GM18870 (cell line): Measurements from ENCODE around the gene MCOLN2.
"Not testable (repeated sequence)": the region's sequence is repeated elsewhere in the genome, so short reads cannot be mapped to it uniquely, and the experiment has no call there.

Source experiments
- ATAC-seq: cut with Tn5 transposase; IDR thresholded peaks from one replicate; pipeline ENCODE4 v1.9.1; 2021; ENCODE audit warnings: moderate library complexity; ENCODE audit not compliant: unreplicated experiment

MCOLN2 gene

DNA sequence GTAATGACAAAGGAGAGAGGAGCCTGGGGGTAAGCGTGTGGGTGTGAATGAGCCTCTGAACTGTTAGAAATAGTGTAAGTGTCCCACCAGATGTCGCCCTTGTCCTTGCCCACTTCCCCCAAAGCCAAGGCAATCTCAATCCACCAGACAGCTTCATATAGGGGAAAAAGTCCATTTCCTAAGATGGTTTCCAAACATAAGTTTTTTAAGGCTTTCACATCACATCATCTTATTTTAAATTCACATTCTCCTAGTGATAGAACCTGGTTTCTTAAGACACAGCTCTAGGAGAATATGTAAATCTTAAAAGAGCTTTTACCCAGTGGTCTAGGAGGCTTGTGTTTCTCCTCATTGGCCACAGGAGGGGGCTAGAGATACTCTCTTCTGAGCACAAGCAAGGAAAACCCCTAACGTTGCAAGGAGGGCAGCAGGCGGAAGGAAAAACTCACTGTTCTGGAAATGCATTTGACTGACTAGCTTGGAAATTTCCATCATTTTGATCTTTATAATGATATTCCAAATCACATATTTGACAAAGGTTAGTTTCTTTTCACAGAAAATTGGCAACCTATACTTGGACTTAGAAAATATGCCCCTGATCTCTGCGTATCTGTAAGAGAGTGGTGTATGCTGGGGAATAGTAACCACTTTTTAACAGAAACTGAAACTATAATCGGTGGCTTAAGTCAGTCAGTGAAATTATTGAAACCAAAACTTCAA, 52.0 kb downstream of the MCOLN2 start:
- peak; percentile 85 for ATAC-seq

DNA sequence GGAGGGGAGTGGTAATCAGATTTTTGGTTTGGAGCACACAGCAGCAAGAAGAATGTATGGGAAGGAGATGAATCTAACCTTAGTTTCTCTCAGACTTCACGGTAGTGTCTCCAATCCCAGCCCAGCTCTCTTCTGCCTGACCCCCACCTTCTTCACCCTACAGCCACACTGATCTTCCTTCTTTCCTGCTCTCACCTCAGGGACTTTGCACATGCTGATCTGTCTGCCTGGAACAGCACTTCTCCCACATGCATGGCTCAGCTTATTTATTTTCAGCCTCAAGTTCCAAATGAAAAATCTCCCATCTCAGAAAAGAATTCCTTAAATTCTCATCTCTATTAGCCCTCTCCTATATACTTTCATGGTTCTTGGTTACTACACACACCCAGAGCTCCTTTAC, 55.1 kb downstream of the MCOLN2 start:
- ATAC-seq, result no peak

DNA sequence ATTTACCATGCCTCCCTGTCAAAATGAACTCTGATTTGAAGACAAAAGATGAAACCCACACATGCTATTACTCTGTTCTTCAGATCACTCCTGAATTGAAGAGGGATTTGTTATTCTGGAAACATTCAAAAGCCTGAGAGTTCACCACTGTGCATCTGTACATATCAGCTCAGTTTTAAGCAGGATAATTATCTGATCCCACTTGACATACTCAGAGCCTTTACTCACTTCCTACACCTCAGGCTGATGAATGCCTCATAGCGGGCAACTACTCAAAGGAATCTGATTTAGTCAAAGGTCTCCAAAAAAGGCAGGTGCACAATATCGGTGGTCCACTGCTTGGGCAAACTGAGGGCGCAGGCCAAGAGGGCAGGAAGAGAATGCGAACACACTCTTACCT, 56.4 kb downstream of the MCOLN2 start:
- no peak for ATAC-seq

DNA sequence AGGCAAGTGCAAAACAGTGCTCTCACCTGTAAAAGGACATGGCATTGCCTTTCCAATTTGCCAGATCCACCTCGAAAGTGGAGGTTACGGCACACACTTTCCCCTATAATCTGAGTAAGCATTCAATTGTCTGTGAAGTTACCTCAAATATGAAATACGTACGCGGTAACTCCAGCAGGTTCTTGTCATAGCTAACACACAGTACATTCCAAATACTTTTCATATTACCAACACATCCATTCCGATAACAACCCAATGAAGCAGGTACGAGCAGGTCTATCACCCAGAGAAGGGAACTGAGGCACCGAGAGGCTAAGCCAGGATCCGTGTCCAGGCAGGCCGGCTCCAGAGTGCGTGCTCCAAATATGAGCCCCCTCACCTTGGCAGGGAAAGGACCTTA, 57.2 kb downstream of the MCOLN2 start:
- no peak for ATAC-seq

DNA sequence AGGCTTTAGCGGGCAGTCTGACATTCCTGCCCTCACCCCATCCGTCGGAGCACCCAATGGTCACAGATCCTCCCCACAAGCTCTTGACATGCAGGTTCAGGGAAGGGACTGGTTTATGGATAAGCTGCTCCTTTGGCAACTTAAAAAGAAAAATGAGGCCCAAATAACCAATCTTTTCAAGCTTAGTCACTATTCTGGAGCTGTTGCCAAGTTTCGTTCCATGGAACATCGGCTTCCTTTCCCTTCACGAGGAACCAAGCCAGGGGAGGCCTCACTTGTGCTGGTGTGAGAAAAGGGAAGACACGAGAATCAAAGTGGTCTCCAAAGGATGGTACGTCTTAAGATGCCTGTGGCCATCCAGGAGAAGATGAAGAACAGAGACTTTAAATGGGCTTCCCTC, 57.8 kb downstream of the MCOLN2 start:
- no peak for ATAC-seq

DNA sequence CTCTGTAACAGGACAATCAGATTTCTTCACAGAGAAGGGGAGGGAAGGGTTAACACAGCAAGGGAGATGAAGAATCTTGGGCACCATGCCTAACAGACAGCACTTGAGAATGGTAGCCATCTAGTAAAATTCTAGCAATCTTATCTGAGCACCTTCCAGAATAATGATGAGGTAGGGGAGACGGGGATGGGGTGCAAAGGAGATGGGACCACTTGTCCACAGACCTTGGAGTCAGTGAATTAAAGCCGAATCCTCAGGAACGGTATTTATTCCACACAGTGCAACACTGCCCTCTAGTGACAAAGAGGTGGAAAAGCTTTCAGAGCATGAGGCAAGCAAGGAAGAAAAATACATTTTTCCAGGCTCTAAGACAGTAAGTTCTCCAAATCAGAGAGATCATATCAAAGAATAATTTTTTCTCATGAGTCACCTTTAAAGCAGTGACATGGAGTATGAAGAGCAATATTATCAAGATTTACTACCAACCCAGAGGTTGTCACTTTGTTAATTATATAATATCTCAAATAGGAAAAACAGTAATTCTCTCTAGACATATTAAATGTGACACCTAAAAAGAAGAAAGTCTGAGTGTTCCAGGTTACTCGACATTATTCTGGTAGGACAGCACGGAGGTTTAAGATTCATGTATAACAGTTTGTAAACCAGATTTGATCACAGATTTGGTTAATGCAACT, 60.6 kb downstream of the MCOLN2 start:
- no peak for ATAC-seq

DNA sequence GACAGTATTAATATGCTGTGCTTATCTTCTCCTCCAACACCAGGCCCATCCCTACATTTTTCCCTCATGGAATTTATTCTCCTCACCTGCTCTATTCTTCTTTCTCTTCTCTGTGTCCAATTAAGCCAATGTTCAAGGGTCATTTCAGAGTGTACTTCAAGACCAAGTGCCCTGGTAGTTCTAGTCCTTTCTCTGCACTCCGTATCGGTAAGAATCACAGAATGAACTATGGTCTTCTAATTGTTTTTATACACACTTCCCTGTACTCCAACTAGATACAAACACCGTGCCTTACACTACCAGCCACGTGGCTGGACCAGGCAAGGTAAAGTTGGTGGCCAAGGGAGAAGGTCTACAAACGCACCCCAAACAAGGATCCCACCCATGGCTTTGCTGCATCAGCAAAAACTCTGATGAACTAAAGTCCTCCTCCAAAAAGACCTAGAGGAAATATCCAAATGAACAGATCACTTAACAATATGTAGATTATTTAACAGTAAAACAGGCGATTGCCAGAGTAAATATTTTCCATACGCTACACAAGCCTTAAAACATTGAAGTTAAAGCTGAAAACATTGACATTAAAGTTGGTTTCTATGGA, 63.8 kb downstream of the MCOLN2 start:
- no peak for ATAC-seq

DNA sequence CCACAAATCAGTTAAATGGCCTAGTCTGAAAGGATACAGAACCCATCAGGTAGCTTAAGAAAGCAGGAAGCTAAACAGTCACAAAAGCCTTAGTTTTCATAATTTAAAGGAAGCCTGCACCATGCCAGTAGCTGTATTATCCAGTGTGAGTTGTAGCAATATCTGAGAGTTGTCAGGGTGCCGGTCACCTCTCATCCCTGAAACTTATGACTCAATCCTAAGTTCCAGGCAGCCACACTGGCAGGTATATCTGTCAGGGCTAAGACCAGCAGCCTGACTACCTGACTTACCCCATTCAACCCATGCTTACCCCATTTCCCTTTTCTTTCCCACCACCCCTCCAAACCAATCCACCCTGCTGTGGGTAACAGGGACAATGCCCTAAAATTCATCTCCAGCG, 66.1 kb downstream of the MCOLN2 start:
- ATAC-seq, result no peak

DNA sequence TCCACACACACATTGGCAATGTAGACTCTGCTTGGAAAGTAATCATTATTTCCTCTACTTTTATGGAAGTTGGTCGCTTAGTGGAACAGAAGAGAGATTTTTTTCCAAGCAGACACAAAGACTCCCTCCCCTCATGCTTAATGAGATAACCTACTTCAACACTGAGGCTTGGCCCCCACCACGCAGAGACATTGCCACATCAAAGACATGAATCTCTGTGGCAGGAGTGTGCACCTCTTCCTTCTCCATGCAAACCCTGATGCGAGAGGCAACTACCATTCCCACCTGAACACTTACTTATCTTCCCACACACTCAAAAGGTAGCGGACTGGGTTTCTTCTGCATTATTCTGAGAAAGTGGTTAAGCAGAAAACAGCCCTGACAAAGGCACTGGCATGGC, 66.6 kb downstream of the MCOLN2 start:
- ATAC-seq, result no peak

DNA sequence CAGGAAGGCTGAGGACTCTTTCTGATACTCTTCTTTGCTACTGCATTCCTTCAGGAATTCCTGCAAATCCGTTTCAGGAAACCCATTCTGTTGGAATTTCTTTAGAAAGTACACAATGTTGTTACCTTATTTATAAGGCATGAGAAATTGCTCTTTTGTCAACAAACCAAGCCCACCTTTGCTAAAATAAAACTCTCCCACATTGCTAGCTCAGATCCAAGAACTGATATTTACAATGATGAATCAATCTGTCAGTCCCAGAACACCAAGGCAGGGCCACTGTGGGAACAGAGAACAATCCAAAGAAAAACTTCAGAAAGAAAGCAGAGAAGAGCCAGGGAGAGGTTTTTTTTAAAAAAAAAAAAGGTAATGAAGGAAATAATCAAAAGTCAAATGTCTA, 67.3 kb downstream of the MCOLN2 start:
- ATAC-seq, result no peak

DNA sequence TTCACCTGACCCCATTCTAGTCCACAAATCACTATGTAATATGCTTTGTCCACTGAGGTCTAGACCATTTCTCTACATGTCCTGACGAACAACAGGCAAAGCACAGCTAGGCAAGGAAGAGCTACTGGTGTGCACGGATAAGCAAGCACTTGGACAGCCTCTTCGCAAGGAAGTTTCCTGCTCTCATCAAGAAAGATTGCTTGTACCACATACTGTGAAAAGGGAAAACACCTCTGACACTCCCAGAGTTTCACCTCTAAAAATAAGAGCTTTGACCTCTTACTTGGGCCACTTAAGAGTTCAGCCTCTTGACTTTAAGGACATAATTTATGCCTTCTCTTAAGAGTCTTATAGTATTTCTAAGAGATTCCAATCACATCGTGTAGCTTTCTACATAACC, 67.9 kb downstream of the MCOLN2 start:
- ATAC-seq, result no peak

DNA sequence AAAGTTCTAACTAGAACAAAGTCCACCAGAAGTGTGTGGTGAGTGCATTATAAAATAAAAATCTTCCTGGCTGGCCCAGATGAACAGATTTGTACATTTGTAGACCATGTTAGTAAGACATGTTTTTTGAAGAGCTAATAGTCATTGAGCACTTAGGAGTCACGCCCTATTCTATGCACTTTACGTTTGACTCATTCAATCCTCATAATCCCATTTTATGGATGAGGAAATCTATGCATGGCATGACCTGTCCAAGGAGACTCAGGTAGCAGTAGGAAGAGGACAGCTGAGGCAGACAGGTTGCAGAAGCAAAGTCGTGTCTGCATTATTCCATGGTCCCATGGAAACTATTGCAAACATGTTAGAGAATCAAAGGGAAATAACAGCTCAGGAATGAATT, 73.6 kb downstream of the MCOLN2 start:
- no peak for ATAC-seq

DNA sequence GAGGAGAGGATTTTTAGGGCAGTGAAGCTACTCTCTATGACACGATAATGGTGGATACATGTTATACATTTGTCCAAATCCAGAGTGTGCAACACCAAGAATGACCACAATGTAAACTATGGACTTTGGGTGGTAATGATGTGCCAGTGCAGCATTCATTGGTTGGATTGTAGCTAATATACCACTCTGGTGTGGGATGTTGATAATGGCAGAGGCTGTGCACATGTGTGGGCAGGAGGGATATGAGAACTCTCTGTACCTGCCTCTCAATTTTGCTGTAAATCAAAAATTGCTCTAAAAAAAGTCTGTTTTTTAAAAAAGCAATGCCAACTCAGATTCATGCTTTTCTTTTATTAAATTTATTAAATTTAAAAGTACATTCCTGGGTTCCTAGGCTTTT, 76.8 kb downstream of the MCOLN2 start:
- no peak for ATAC-seq

DNA sequence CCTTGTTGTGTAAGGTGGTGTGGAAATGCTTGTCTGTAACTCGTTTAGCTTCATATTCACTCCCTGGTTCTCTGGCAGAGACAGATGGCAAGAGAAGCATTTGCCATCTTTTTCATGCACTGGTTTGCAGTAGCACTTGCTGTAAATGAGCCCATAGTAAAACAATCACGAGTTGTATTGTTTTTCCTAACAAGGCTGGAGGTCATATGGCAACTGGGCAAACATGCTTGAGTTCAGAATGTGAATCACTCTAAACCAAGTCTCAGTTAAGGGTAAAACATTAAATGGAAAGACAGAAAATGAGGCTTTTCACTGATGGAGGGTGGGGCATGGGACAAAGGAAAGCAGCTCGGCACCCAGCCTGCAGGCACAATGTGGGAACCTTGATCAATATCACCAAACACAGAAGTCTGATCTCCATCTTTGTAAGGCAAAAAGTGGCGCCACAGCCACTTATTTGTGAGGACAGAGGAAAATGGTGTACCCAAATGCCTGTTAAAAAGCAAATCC, 77.4 kb downstream of the MCOLN2 start:
- no peak for ATAC-seq

DNA sequence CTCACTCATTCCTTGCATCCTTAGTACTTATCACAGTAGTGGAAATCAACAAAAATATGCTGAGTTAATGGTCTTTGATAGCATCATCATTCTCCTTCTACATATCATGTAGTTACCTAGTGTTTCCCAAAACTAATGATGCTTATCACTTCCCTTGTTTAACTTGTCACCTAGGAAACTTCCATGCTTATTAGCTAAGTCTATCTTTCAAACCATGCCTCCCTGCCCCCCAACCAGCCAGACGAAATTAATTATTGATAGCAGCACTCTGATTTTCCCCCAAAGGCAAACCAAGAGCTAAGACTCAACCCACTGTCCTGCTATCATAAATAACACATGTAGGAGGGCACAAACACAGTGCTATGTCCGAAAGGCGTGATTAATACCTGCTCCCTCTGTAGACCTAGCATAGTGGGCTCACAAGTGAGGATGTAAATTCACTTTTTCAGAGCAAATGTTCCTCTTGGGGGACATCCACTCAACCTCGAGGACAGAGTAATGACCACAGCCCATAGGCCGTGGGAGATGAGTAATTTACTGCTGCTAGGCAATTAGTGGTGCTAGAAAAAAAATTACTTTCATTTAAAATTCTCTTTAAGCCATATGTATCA, 78.1 kb downstream of the MCOLN2 start:
- no peak for ATAC-seq

DNA sequence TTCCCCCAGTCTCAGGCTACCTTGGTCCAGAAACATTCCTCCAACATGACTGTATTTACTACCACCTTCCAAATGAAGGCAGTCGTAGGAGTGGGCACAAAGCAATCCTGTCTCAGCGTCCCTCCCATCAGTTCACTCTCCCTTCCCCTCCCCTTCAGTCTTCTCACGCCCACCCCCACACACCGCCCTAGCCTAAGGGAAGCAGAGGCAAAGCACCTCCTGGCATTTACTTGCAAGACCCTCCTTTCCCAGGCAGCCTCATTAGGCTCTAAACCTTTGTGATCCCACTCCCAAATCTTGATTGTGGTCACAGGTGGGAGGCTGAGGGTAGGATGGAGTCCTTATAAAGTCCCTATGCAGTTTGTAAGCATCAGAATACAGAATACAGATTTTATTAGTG, 80.0 kb downstream of the MCOLN2 start:
- no peak for ATAC-seq

DNA sequence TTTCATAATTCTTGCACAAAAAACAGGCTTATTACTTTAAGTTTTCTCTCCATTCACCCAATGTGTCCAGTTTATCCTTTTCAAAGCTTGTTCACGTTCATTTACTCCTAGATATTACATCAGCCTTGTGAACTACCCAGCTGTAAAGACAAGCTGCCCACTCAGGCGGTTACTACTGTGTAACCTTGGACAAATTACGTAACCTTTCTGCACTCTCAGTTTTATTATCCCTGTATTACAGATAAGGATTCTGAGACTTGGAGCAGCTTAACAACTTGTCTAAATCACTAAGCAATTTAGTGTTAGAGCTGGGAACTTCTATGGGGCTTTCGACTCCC, 83.4 kb downstream of the MCOLN2 start:
- ATAC-seq, result no peak

DNA sequence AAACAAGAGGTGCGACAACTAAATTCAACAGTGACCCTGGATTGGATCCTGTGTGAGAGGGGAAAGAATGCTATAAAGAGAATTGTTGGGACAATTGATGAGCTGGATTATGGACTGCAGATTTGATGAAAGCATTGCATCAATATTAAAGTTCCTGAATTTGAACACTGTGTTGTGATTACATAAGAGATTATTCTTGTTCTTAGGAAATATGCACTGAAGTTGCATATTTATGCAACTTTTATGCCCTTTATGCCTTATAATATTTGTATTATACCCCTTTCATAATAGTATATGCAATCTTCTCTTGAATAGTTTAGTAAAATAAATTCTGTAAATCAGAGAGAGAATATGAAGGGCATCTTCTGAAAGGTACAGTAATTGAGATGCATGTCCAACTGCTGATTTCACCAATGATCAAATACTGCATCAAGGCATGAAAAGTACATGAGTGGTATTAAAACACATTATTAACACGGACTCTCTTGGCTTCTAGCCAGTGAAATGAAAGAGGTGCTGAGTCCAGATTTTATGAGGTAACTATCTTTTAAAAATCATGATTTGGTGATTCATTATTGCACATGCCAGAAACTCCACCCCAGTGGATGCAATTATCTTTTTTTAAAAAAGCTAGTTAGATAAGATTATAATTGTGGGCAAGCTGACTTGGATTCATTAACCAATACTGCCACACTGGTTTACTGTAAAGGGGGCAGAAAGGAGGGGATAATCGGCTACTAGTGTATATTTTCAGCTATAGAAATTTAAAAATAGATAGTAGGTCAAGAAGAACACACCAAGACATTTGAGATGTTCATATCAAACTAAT, 84.0 kb downstream of the MCOLN2 start:
- no peak for ATAC-seq

DNA sequence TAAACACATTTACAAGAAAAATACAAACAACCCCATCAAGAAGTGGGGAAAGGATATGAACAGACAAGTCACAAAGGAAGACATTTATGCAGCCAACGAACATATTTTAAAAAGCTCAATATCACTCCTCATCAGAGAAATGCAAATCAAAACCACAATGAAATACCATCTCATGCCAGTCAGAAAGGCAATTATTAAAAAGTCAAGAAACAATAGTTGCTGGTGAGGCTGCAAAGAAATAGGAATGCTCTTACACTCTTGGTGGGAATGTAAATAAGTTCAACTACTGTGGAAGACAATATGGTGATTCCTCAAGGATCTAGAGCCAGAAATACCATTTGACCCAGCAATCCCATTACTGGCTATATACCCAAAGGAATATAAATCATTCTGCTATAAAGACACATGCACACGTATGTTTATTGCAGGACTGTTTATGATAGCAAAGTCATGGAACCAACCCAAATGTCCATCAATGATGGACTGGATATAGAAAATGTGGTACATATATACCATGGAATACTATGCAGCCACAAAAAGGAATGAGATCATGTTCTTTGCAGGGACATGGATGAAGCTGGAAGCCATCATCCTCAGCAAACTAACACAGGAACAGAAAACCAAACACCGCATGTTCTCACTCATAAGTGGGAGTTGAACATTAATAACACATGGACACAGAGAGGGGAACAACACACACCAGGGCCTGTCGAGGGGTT, 88.0 kb downstream of the MCOLN2 start:
- not testable (repeated sequence) for ATAC-seq

DNA sequence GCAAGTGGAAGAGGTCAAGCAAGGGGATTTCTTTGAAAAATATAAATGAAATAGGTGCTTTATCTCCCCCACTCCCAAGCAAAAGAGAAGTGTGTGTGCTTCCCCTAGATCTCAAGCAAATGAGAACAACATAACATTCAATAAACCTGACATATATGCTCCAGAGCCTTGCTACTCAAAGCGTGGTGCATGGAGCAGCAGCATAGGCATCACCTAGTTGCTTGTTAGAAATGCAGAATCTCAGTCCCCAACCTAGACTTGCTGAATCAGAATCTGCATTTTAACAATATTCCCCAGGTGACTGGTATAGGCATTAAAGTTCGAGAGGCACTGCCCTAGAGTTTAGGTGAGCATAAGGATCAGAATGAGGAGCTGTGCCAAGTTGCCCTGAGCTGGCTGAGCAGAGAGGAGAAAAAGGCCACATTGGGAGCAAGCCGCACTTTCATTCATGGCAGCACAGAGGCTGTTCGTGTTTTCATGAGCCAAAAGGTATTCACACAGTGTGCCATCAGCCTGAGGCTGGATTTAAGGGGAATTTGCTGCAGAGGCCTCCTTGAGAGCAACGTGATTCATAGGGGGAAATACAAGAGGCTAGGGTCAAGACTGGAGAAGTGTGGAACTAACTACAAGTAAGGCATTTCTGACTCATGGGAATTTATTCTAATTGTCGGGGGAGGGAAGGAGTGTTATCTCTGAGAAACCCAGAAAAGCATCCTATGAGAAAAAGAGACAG, 89.7 kb downstream of the MCOLN2 start:
- ATAC-seq, result no peak
